NB4 (cell line): ENCODE data around the gene DPF3.

Experiments used
- DNase-seq: peaks from one replicate; pipeline ENCODE4 v3.0.0; 2010; ENCODE audit warnings: low read depth
- H3K4me3 ChIP-seq: one replicate; pipeline ENCODE4 v1.5.1; 2011; ENCODE audit warnings: mild to moderate bottlenecking, low read depth, low read length, moderate library complexity
- MYC ChIP-seq: IDR thresholded peaks from 2 replicates; pipeline ENCODE4 v1.6.1; 2011; ENCODE audit warnings: low read depth, low read length
- POLR2A ChIP-seq: IDR thresholded peaks from 2 replicates; pipeline ENCODE4 v1.6.1; 2011; ENCODE audit warnings: mild to moderate bottlenecking; ENCODE audit not compliant: insufficient read length; ENCODE audit errors: extremely low read depth
- TF ChIP-seq, protein P1 (sequence below): IDR thresholded peaks from one replicate; pipeline ENCODE4 v1.5.1; 2012; ENCODE audit warnings: low read depth, low read length
- TF ChIP-seq, protein P2 (sequence below): IDR thresholded peaks from 2 replicates; pipeline ENCODE4 v1.6.1; 2011; ENCODE audit warnings: low read depth, low read length

Gene DPF3

DNA sequence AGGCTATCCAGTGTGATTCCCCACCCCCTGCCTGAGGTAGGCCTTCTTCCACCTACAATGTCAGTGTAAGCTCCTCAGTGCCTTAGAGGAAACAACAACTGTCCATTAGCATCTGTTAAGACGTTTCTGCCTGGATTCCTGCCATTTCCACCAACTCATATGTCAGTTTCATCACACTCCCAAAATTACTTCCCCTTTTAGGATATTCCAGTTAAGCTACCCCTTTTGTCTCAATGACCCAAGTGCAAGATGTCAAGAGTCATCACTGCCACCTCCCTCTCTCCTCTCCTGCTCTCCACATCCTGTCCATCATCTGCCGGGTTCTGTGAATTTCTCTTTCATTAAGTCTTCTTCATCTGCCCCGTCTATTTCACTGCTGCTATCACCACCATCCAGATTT is 189.4 kb downstream of the DPF3 start:
- TF ChIP-seq, protein P1, sequence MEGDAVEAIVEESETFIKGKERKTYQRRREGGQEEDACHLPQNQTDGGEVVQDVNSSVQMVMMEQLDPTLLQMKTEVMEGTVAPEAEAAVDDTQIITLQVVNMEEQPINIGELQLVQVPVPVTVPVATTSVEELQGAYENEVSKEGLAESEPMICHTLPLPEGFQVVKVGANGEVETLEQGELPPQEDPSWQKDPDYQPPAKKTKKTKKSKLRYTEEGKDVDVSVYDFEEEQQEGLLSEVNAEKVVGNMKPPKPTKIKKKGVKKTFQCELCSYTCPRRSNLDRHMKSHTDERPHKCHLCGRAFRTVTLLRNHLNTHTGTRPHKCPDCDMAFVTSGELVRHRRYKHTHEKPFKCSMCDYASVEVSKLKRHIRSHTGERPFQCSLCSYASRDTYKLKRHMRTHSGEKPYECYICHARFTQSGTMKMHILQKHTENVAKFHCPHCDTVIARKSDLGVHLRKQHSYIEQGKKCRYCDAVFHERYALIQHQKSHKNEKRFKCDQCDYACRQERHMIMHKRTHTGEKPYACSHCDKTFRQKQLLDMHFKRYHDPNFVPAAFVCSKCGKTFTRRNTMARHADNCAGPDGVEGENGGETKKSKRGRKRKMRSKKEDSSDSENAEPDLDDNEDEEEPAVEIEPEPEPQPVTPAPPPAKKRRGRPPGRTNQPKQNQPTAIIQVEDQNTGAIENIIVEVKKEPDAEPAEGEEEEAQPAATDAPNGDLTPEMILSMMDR: no peak
- TF ChIP-seq POLR2A (no peak), MYC (no peak)
- TF ChIP-seq, protein P2, sequence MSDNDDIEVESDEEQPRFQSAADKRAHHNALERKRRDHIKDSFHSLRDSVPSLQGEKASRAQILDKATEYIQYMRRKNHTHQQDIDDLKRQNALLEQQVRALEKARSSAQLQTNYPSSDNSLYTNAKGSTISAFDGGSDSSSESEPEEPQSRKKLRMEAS: no peak
- DNase-seq: peak; percentile 54
- no peak overlapping the region for H3K4me3 ChIP-seq

DNA sequence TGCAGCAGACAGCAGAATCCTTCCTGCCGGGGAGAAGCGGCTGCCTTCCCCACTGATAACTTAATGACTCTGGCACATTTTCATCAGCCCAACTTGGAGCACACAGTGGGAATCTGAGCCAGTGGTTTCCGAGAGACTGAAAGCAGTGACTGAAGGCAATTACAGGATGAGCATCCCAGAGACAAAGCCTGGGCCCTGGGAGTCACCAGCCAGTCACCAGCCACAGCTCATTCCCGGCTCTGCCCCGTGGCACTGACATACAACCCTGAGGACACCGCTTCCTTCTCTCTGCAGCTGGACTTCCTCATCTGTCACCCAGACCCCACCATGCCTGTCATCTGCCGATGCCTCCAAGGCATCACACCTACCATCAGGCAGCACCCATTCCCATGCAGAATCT is 192.3 kb downstream of the DPF3 start:
- peak; percentile 8 for DNase-seq
- TF ChIP-seq POLR2A: no peak
- TF ChIP-seq, protein P1: no peak
- no peak for TF ChIP-seq MYC
- TF ChIP-seq, protein P2: no peak
- H3K4me3 ChIP-seq: no peak overlapping the region

DNA sequence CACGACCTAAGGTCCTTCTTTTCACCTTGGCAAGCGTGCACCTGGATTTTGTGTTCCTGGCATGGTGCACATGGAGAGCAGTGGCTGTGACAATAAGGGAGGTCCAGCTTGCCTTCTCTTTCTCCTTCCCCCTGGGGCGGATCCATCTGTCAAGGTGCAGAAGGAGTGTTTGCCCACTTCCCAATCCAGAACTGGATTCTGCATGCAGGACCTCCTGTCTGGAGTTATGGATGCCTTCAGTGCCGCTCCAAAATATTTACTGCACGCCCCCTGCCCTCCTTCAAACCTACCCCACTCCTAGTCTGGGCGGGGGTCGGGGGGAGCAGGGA is 192.7 kb downstream of the DPF3 start:
- TF ChIP-seq POLR2A (no peak), MYC (no peak)
- TF ChIP-seq, protein P2: no peak
- TF ChIP-seq, protein P1: no peak
- no peak overlapping the region for H3K4me3 ChIP-seq
- DNase-seq: no peak

DNA sequence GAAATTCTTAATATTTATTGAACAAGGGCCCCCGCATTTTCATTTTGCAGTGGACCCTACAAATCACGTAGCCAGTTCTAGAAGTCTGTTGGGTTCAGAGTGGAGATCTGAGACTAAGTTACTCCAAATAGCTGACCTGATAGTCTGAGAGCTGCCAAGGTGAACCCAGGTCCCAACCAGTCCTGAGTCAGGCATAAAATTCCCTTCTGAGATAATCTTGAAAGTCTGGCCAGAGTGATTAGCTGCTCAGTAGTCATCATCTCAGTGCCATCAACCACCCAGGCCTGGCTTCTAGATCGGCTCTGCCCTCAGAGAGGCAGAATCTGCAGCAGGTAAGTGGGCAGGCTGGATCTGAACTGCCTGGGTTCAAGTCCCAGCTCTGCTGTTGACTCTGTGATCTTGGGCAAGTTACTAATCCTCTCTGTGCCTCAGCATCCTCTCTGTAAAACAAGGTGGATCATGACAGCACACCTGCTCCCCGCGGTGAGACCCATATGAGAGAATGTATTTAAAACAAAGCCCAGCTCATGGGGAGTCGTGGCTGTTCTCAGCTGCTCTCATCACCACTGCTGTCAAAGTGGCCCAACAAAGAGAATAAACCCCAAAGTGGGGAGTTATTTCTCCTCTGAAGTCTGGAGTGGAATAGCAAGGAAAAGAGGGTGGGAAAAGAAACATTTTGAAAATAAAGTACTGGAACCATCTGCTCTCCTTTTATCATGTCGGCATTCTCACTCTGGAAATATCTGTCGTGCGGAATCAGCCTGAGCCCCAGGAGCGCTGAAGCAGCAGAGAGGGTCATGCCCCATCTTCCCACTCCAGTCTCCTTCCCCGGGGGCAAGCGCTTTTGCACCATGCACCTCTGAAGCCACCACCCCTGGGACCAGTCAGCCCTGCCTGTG is 193.3 kb downstream of the DPF3 start:
- no peak overlapping the region for H3K4me3 ChIP-seq
- TF ChIP-seq POLR2A (no peak), MYC (no peak)
- TF ChIP-seq, protein P2: no peak
- TF ChIP-seq, protein P1: no peak
- no peak for DNase-seq

DNA sequence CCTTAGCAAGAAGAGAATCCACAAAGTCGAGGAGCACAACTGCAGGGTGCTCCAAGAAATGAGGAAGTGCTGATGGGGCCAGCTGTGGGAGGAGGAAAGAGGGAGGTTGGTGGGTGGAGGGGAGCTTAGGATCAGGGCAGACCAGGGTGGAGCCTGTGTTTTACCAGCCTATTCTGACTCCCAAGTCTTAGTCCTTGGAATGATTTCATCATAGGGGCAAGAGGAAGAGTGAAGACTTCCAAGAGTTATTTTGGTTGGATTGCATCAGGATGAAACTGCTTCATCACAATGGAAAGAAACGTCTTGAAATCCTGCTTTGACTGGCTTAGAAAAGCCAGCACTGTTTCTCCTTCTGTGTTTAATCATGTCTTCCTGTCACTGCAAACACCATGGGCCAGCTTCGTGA is 194.0 kb downstream of the DPF3 start:
- peak; percentile 86 for DNase-seq
- TF ChIP-seq, protein P2: no peak
- TF ChIP-seq POLR2A (no peak), MYC (no peak)
- TF ChIP-seq, protein P1: no peak
- no peak overlapping the region for H3K4me3 ChIP-seq
